HG03460 (cell line): ENCODE results near the gene GJA3.
"Not testable (repeated sequence)": the region's sequence is repeated elsewhere in the genome, so short reads cannot be mapped to it uniquely, and the experiment has no call there.

ENCODE experiments used
- ATAC-seq: cut with Tn5 transposase; IDR thresholded peaks from one replicate; pipeline ENCODE4 v1.9.1; 2021; ENCODE audit not compliant: unreplicated experiment

The GJA3 gene

GRCh38 chr13:20182231-20182846, 21.5 kb upstream of the GJA3 start:
- peak; percentile 73 for ATAC-seq

- ATAC-seq, result no peak
These were observed 20.3 kb upstream of the GJA3 start for GRCh38 chr13:20181188-20181587.

- ATAC-seq, result no peak
These were observed 17.3 kb upstream of the GJA3 start for GRCh38 chr13:20178156-20178555.

- ATAC-seq, result no peak
These were observed 16.4 kb upstream of the GJA3 start for GRCh38 chr13:20177049-20177831.

GRCh38 chr13:20175907-20176652, 15.2 kb upstream of the GJA3 start:
- ATAC-seq, result no peak

GRCh38 chr13:20175406-20175794, 14.5 kb upstream of the GJA3 start:
- ATAC-seq, result no peak

- ATAC-seq, result peak; percentile 79
These were observed 14.0 kb upstream of the GJA3 start for GRCh38 chr13:20174656-20175405.

- no peak for ATAC-seq
These were observed 12.4 kb upstream of the GJA3 start for GRCh38 chr13:20173116-20173746.

GRCh38 chr13:20171364-20171763, 10.5 kb upstream of the GJA3 start:
- ATAC-seq, result no peak

- ATAC-seq, result no peak
These were observed 10.1 kb upstream of the GJA3 start for GRCh38 chr13:20170921-20171320.

- ATAC-seq, result no peak
These were observed 7.5 kb upstream of the GJA3 start for GRCh38 chr13:20168396-20168795.

- no peak for ATAC-seq
These were observed 4.8 kb upstream of the GJA3 start for GRCh38 chr13:20165417-20166257.

- ATAC-seq, result no peak
These were observed 1.1 kb upstream of the GJA3 start for GRCh38 chr13:20161951-20162300.

- ATAC-seq, result peak; percentile 51
These were observed 561 bp upstream of the GJA3 start for GRCh38 chr13:20161275-20161950.

GRCh38 chr13:20159646-20160305, 1.1 kb downstream of the GJA3 start:
- ATAC-seq, result no peak

GRCh38 chr13:20157151-20157796, 3.6 kb downstream of the GJA3 start:
- no peak for ATAC-seq

- ATAC-seq, result no peak
These were observed 4.2 kb downstream of the GJA3 start for GRCh38 chr13:20156702-20157101.

- not testable (repeated sequence) for ATAC-seq
These were observed 7.6 kb downstream of the GJA3 start for GRCh38 chr13:20153290-20153689.
